Astrocyte of the cerebellum (primary cell): ENCODE data around the gene EFEMP1.

ENCODE experiments used
- DNase-seq: peaks from one replicate; pipeline ENCODE4 v3.0.0-alpha.2; 2011; ENCODE audit warnings: low read depth
- H3K4me3 ChIP-seq: 2 replicates; pipeline ENCODE4 v1.5.1; 2011; ENCODE audit warnings: mild to moderate bottlenecking, low read depth, low read length, moderate library complexity
- in situ Hi-C: cut with HindIII; loops from 2 replicates; pipeline ENCODE4 v1.10.0; 2017; ENCODE audit warnings: low sequenced_read_pairs
- TF ChIP-seq, protein P1 (sequence below): IDR thresholded peaks from 2 replicates; pipeline ENCODE4 v1.5.1; 2012; ENCODE audit warnings: low read length, low read depth, moderate library complexity, mild to moderate bottlenecking; ENCODE audit errors: missing control alignments

Gene EFEMP1

DNA sequence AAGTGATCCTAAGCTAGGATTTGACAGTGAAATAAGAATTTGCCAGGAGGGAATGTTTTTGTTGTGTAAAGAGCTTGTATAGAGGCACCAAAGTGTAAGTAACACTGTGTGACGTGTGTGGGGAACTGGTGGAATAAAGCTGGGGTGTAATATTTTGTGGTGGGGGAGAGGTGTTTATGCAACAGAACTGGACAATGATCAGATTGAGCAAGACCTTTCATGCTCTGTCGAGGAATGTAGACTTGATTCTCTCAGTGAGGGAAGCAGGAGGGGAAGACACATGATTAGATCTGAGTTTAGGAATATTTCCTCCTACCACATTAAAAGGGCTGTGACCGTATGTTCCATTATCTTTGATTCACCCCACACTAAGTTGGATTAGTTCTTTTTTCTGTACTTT lies 43.6 kb downstream of the EFEMP1 start:
- in situ Hi-C loops, result no loop called here
- H3K4me3 ChIP-seq, result no peak overlapping the region
- no peak for DNase-seq
- TF ChIP-seq, protein P1, sequence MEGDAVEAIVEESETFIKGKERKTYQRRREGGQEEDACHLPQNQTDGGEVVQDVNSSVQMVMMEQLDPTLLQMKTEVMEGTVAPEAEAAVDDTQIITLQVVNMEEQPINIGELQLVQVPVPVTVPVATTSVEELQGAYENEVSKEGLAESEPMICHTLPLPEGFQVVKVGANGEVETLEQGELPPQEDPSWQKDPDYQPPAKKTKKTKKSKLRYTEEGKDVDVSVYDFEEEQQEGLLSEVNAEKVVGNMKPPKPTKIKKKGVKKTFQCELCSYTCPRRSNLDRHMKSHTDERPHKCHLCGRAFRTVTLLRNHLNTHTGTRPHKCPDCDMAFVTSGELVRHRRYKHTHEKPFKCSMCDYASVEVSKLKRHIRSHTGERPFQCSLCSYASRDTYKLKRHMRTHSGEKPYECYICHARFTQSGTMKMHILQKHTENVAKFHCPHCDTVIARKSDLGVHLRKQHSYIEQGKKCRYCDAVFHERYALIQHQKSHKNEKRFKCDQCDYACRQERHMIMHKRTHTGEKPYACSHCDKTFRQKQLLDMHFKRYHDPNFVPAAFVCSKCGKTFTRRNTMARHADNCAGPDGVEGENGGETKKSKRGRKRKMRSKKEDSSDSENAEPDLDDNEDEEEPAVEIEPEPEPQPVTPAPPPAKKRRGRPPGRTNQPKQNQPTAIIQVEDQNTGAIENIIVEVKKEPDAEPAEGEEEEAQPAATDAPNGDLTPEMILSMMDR, result no peak

DNA sequence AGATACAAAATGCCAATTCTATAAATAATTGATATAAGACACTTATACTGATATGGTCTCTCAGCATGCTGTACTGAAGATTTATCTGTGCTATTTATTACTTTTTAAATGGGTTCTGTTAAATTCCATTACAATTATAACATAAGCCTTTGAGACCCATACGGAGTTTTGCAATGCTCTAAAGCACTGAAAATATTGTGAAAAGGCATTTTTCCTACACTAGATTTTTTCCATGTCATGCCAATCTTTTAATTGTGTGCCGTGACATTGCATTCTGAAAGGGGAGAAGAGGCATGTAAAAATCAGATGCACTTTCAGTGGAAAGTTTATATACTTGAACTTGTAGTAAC lies 46.5 kb downstream of the EFEMP1 start:
- TF ChIP-seq, protein P1, result no peak
- no peak for DNase-seq
- H3K4me3 ChIP-seq, result no peak overlapping the region
- in situ Hi-C loops, result no loop called here

DNA sequence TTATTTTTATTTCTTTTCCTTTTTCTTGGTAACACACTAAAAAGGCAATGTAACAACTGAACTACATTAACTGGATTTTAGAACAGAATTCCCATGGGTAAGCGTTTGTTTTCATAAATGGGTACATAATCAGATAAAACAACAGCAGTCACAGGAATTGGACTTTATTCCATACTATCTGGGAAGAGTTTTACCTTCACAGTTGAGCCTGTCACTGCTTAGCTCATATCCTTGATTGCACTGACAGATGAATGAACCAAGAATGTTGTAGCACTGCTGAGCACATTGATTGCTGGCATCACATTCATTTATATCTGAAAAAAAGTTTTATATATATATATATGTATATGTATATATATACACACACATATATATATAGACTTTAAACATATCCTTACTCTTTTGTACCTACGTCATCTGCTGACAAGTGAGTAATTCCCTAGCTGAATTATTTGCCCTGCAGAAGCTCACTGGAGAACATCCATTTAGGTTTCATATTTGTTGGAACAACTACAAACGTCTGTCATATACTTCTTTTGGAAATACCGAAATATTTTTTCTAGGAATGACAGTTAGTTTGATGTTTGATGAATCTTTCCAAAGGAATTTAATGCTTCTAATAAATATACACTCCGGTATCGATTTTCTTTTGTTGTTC lies 47.0 kb downstream of the EFEMP1 start:
- no peak overlapping the region for H3K4me3 ChIP-seq
- TF ChIP-seq, protein P1, result no peak
- in situ Hi-C loops, result no loop called here
- DNase-seq, result no peak

DNA sequence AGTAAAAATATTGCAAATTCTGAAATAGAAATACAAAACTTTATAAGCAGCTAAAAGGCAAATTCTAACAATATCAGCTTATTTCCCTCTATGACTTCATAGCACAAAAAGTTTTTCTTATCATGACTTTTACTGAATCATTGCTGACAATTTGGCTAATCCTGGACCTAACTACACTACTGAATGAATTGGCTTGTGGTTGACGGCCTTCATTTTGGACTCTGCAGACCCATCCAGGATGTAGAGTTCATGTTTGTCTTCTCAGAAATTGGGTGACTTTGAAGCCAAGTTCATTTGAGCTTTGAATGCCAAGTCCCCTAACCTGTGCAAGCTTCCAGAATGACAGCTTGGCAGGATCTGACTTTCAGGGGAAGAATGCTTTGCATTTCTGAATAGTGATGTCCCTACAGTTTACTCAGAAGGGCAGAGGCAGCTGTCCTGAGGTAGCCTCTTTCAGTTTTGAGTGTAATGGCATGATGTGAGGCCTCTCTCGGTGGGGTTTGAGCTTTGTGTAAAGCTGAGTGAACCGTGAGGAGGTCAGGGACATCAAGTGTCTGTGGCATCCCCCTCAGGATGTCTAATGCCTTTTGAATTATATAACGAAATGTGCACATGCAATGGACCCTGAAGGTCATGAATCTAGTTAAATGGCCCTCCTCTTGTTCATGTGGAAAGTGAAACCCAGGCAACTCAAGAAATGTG lies 48.0 kb downstream of the EFEMP1 start:
- TF ChIP-seq, protein P1, result no peak
- no peak overlapping the region for H3K4me3 ChIP-seq
- no peak for DNase-seq
- in situ Hi-C loops, result no loop called here

DNA sequence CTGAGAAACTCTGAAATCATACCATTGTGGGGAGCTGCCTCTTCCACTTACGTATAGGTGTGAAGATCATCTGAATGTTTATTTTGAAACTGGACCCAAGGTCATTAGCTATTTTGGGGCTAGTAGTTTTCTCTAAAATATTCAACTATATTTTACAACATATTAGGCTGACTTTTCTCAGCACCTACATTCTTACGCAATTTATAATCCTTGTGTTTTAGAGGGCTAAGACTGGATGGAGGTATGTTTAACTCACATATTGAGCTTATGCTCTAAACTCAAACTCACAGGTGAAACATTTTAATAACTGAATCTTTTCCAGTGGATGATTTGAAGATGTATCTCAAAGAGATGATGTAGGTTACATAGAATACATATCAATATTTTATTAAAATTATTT lies 49.2 kb downstream of the EFEMP1 start:
- no peak for DNase-seq
- in situ Hi-C loops, result no loop called here
- H3K4me3 ChIP-seq, result no peak overlapping the region
- TF ChIP-seq, protein P1, result no peak

DNA sequence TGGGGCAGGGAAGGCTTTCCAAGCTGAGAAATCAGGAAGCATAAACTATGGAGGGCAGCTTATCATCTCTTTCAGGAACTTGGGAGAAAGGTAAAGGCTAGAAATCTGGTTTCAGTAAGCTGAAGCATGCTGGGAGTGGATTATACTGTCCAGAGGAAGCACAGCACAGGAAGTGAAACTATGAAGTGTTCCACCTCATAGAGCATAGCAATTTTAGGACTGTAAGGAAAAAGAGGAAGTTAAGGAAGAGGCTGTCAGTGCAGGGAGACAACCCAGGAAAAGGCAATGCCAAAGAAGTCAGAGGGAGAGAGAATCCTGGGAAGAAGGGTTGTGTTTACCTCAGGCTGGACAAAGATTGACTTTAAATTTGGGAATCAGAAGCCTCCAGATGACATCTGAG lies 51.9 kb downstream of the EFEMP1 start:
- in situ Hi-C loops, result no loop called here
- TF ChIP-seq, protein P1, result no peak
- H3K4me3 ChIP-seq, result no peak overlapping the region
- DNase-seq, result no peak
